Measurements from ENCODE around the gene PTPN11. TPM values are rescaled to one million over a fixed set of nuclear protein-coding genes. Genes with fewer than 3 reads are reported as not detected.

Gene PTPN11
- polyA plus RNA-seq, 1 of the 3 experiments (the other 2 are of a cell fraction): 48.3 TPM

GRCh38 chr12:112375105-112375504 is 43.6 kb upstream of the PTPN11 start:
- H3K9me3 ChIP-seq: no peaks in the 10 kb centered on the region
- H3K4me1 ChIP-seq (ENCODE audit: control insufficient read depth in 1 of 2, insufficient read depth in 2 of 2, low read depth in 1 of 2, low read length in 1 of 2): no peaks in the 10 kb centered on the region
- POLR2A ChIA-PET: no interaction called here
- H3K36me3 ChIP-seq (replicated peaks in 1 of 2; ENCODE audit: control insufficient read depth in 1 of 2, insufficient read depth in 2 of 2, low read length in 1 of 2): no peaks in the 10 kb centered on the region
- H3K9me2 ChIP-seq: no peaks in the 10 kb centered on the region
- H3K79me2 ChIP-seq (ENCODE audit: insufficient read depth): peaks cover 96% of the 10 kb centered on the region
- H3K4me3 ChIP-seq (ENCODE audit: low read depth in 2 of 2, low read length in 1 of 2): no peak overlapping the region
- CTCF ChIA-PET: interaction anchor here (1.6 kb wide), 1 partner anchor 12 kb away, joined by 10 read pairs; no protein-coding TSS in a partner anchor
- peaks cover 6% of the 10 kb centered on the region for H3F3A ChIP-seq (replicated peaks; ENCODE audit: insufficient read depth)
- WGBS (ENCODE audit: low lambda C conversion rate): 94% methylated on average over 5 of the region's 5 CpGs
- H3K27me3 ChIP-seq (ENCODE audit: insufficient read depth): no peaks in the 10 kb centered on the region
- H2AFZ ChIP-seq (ENCODE audit: low read depth): no peak overlapping the region
- no peak overlapping the region for H3K27ac ChIP-seq (ENCODE audit: low read depth in 2 of 2, low read length in 1 of 2)
- peaks cover 31% of the 10 kb centered on the region for H4K20me1 ChIP-seq (ENCODE audit: insufficient read depth)
- DNase-seq: no peak
- H3K9ac ChIP-seq: no peak overlapping the region
- TF ChIP-seq NFIC (IDR thresholded peaks at IDR 0.05; ENCODE audit: borderline replicate concordance): no peak
- no peak for TF ChIP-seq FOSL2 (IDR thresholded peaks at IDR 0.05; ENCODE audit: borderline replicate concordance, low read depth)
- no peak for TF ChIP-seq NRF1 (IDR thresholded peaks at IDR 0.05; ENCODE audit: low read depth, low read length)
- TF ChIP-seq TEAD4 (IDR thresholded peaks at IDR 0.05; ENCODE audit: borderline replicate concordance, insufficient read depth): no peak
- no peak for TF ChIP-seq TAF1 (IDR thresholded peaks at IDR 0.05; ENCODE audit: borderline replicate concordance, low read depth, low read length)
- TF ChIP-seq, protein P1, sequence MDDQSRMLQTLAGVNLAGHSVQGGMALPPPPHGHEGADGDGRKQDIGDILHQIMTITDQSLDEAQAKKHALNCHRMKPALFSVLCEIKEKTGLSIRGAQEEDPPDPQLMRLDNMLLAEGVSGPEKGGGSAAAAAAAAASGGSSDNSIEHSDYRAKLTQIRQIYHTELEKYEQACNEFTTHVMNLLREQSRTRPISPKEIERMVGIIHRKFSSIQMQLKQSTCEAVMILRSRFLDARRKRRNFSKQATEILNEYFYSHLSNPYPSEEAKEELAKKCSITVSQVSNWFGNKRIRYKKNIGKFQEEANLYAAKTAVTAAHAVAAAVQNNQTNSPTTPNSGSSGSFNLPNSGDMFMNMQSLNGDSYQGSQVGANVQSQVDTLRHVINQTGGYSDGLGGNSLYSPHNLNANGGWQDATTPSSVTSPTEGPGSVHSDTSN (IDR thresholded peaks at IDR 0.05): no peak
- TF ChIP-seq YY1 (IDR thresholded peaks at IDR 0.05; ENCODE audit: low read depth): no peak
- TF ChIP-seq IRF3 (IDR thresholded peaks at IDR 0.05; ENCODE audit: low read depth, low read length): no peak
- no peak for TF ChIP-seq GABPA (IDR thresholded peaks at IDR 0.05; ENCODE audit: low read depth)
- TF ChIP-seq, protein P2, sequence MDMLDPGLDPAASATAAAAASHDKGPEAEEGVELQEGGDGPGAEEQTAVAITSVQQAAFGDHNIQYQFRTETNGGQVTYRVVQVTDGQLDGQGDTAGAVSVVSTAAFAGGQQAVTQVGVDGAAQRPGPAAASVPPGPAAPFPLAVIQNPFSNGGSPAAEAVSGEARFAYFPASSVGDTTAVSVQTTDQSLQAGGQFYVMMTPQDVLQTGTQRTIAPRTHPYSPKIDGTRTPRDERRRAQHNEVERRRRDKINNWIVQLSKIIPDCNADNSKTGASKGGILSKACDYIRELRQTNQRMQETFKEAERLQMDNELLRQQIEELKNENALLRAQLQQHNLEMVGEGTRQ (IDR thresholded peaks at IDR 0.05; ENCODE audit: borderline replicate concordance, low read depth, low read length): no peak
- TF ChIP-seq GATA2 (CRISPR knock-in tag; IDR thresholded peaks at IDR 0.05): no peak
- TF ChIP-seq ELF1 (IDR thresholded peaks at IDR 0.05): no peak
- TF ChIP-seq RCOR1 (IDR thresholded peaks at IDR 0.05; ENCODE audit: low read length): no peak
- TF ChIP-seq, protein P3, sequence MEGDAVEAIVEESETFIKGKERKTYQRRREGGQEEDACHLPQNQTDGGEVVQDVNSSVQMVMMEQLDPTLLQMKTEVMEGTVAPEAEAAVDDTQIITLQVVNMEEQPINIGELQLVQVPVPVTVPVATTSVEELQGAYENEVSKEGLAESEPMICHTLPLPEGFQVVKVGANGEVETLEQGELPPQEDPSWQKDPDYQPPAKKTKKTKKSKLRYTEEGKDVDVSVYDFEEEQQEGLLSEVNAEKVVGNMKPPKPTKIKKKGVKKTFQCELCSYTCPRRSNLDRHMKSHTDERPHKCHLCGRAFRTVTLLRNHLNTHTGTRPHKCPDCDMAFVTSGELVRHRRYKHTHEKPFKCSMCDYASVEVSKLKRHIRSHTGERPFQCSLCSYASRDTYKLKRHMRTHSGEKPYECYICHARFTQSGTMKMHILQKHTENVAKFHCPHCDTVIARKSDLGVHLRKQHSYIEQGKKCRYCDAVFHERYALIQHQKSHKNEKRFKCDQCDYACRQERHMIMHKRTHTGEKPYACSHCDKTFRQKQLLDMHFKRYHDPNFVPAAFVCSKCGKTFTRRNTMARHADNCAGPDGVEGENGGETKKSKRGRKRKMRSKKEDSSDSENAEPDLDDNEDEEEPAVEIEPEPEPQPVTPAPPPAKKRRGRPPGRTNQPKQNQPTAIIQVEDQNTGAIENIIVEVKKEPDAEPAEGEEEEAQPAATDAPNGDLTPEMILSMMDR (IDR thresholded peaks at IDR 0.05): no peak
- TF ChIP-seq MXI1 (IDR thresholded peaks at IDR 0.05; ENCODE audit: low read depth, low read length): no peak
- TF ChIP-seq, protein P4, sequence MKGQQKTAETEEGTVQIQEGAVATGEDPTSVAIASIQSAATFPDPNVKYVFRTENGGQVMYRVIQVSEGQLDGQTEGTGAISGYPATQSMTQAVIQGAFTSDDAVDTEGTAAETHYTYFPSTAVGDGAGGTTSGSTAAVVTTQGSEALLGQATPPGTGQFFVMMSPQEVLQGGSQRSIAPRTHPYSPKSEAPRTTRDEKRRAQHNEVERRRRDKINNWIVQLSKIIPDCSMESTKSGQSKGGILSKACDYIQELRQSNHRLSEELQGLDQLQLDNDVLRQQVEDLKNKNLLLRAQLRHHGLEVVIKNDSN (IDR thresholded peaks at IDR 0.05; ENCODE audit: borderline replicate concordance, low read depth): no peak
- H3K4me2 ChIP-seq: no peak overlapping the region

All from SK-N-SH (cell line).